HEK293 (cell line): ENCODE measurements around the gene SLFNL1.

Source experiments
- CTCF ChIA-PET: fragments of 350-600 bp; formaldehyde crosslinking; extraction: SDS; loops from one replicate; lab custom pipeline; 2021; ENCODE audit warnings: antibody characterized with exemption; lab: Yijun Ruan, JAX
- POLR2A ChIA-PET: fragments of 300-600 bp; formaldehyde crosslinking; extraction: SDS; loops from one replicate; lab custom pipeline; 2020; ENCODE audit warnings: antibody characterized with exemption, inconsistent platforms; lab: Yijun Ruan, JAX
- H3K27ac ChIP-seq: fragments of 200-500 bp; sonication (Bioruptor generic); 2 replicates; pipeline ENCODE4 v1.5.1; 2014; ENCODE audit warnings: low read depth, low read length, control low read depth, inconsistent platforms; ENCODE audit errors: extremely low read depth
- H3K36me3 ChIP-seq, 2 experiments: fragments of 200-500 bp in 1 of 2; sonication (Bioruptor generic) in 1 of 2; 1 replicate in 1 of 2; 2 replicates in 1 of 2; pipeline ENCODE4 v1.5.1; 2014 to 2017; ENCODE audit warnings: inconsistent platforms in 2 of 2, low read length in 2 of 2; ENCODE audit not compliant: control insufficient read depth in 2 of 2, insufficient read depth in 1 of 2
- H3K4me1 ChIP-seq: fragments of 200-500 bp; sonication (Bioruptor generic); 2 replicates; pipeline ENCODE4 v1.5.1; 2014; ENCODE audit warnings: mild to moderate bottlenecking, low read length, inconsistent platforms; ENCODE audit not compliant: control insufficient read depth, insufficient read depth
- H3K4me3 ChIP-seq: 2 replicates; pipeline ENCODE4 v1.5.1; 2011; ENCODE audit warnings: low read depth, mild to moderate bottlenecking, control low read depth, low read length, moderate library complexity
- H3K9me3 ChIP-seq: fragments of 200-500 bp; sonication (Bioruptor generic); 2 replicates; pipeline ENCODE4 v1.5.1; 2014; ENCODE audit warnings: low read depth, low read length, inconsistent platforms; ENCODE audit not compliant: control insufficient read depth, insufficient read depth
- BCL11B ChIP-seq: fragments of 450-650 bp; formaldehyde crosslinking; IDR thresholded peaks from 2 replicates; pipeline ENCODE4 v1.5.1; 2016; ENCODE audit warnings: low read depth, missing biosample characterization, missing genetic modification characterization
- ELK4 ChIP-seq: IDR thresholded peaks from 2 replicates; pipeline ENCODE4 v1.6.1; 2011; ENCODE audit warnings: mild to moderate bottlenecking, low read depth, low read length, borderline replicate concordance
- OSR2 ChIP-seq: fragments of 450-650 bp; formaldehyde crosslinking; IDR thresholded peaks from 2 replicates; pipeline ENCODE4 v1.5.1; 2016; ENCODE audit warnings: missing biosample characterization, missing genetic modification characterization
- PRDM1 ChIP-seq: fragments of 450-650 bp; formaldehyde crosslinking; IDR thresholded peaks from 2 replicates; pipeline ENCODE4; 2016; ENCODE audit warnings: missing biosample characterization, missing genetic modification characterization
- PRDM10 ChIP-seq: fragments of 450-650 bp; formaldehyde crosslinking; IDR thresholded peaks from 2 replicates; pipeline ENCODE4 v1.5.1; 2016; ENCODE audit warnings: missing biosample characterization, missing genetic modification characterization
- PRDM4 ChIP-seq: fragments of 450-650 bp; formaldehyde crosslinking; IDR thresholded peaks from 2 replicates; pipeline ENCODE4 v1.5.1; 2017; ENCODE audit warnings: missing biosample characterization, missing genetic modification characterization
- RBAK ChIP-seq: fragments of 450-650 bp; formaldehyde crosslinking; IDR thresholded peaks from 2 replicates; pipeline ENCODE4 v1.5.1; 2016; ENCODE audit warnings: missing biosample characterization, missing genetic modification characterization
- ZBTB20 ChIP-seq: fragments of 450-650 bp; formaldehyde crosslinking; IDR thresholded peaks from 2 replicates; pipeline ENCODE4 v1.5.1; 2016; ENCODE audit warnings: missing biosample characterization, missing genetic modification characterization
- ZFP3 ChIP-seq: fragments of 450-650 bp; formaldehyde crosslinking; IDR thresholded peaks from 2 replicates; pipeline ENCODE4 v1.5.1; 2016; ENCODE audit warnings: low read depth, missing biosample characterization, missing genetic modification characterization
- ZFP41 ChIP-seq: fragments of 450-650 bp; formaldehyde crosslinking; IDR thresholded peaks from 2 replicates; pipeline ENCODE4 v1.5.1; 2016; ENCODE audit warnings: missing biosample characterization, missing genetic modification characterization, borderline replicate concordance
- ZNF114 ChIP-seq: fragments of 450-650 bp; formaldehyde crosslinking; IDR thresholded peaks from 2 replicates; pipeline ENCODE4 v1.5.0; 2017; ENCODE audit warnings: missing biosample characterization, missing genetic modification characterization
- ZNF157 ChIP-seq: fragments of 450-650 bp; formaldehyde crosslinking; IDR thresholded peaks from 2 replicates; pipeline ENCODE4 v1.5.1; 2016; ENCODE audit warnings: missing biosample characterization, missing genetic modification characterization
- ZNF221 ChIP-seq: fragments of 450-650 bp; formaldehyde crosslinking; IDR thresholded peaks from 2 replicates; pipeline ENCODE4 v1.5.1; 2017; ENCODE audit warnings: missing biosample characterization, missing genetic modification characterization, borderline replicate concordance
- ZNF791 ChIP-seq: fragments of 450-650 bp; formaldehyde crosslinking; IDR thresholded peaks from 2 replicates; pipeline ENCODE4 v1.5.1; 2016; ENCODE audit warnings: missing biosample characterization, missing genetic modification characterization

Gene SLFNL1

GRCh38 chr1:40988280-40988679 is 33.2 kb downstream of the SLFNL1 start:
- peaks cover 50 to 100% of the 10 kb centered on the region in 2 experiments for H3K36me3 ChIP-seq

GRCh38 chr1:40987439-40988276 is 33.9 kb downstream of the SLFNL1 start:
- no peak overlapping the region for H3K27ac ChIP-seq
- H3K9me3 ChIP-seq: no peaks in the 10 kb centered on the region
- H3K4me1 ChIP-seq: no peaks in the 10 kb centered on the region
- H3K4me3 ChIP-seq: no peak overlapping the region
- ChIA-PET CTCF (interaction anchor here (0.6 to 1.5 kb wide), 2 partner anchors 16 to 468 kb away, joined by 3 to 5 read pairs; no protein-coding TSS in a partner anchor), POLR2A (no interaction called here)
- TF ChIP-seq ZBTB20 (tag by site-specific recombination) (no peak), ZFP3 (tag by site-specific recombination) (no peak), ZNF114 (tag by site-specific recombination) (no peak)
- H3K36me3 ChIP-seq: peaks cover 44 to 100% of the 10 kb centered on the region in 2 experiments

More at GRCh38 chr1:40988280-40988679, 33.2 kb downstream of the SLFNL1 start:
- no peaks in the 10 kb centered on the region for H3K4me1 ChIP-seq
- no peak overlapping the region for H3K27ac ChIP-seq
- POLR2A ChIA-PET: no interaction called here
- CTCF ChIA-PET: interaction anchor here (1.5 kb wide), 1 partner anchor 15 kb away, joined by 3 read pairs; no protein-coding TSS in a partner anchor
- TF ChIP-seq ZNF221 (tag by site-specific recombination): no peak
- no peak for TF ChIP-seq ZFP41
- TF ChIP-seq OSR2: no peak
- TF ChIP-seq BCL11B: no peak
- no peak for TF ChIP-seq ZNF157 (tag by site-specific recombination)
- no peak for TF ChIP-seq PRDM10 (tag by site-specific recombination)
- TF ChIP-seq ZNF791: no peak
- TF ChIP-seq RBAK (tag by site-specific recombination): no peak
- no peak for TF ChIP-seq PRDM1 (tag by site-specific recombination)
- TF ChIP-seq PRDM4 (tag by site-specific recombination): no peak
- TF ChIP-seq ELK4: no peak
- H3K9me3 ChIP-seq: no peaks in the 10 kb centered on the region
- no peak overlapping the region for H3K4me3 ChIP-seq
